ENCODE data around the gene PRDM7.
"Not testable (repeated sequence)": the region's sequence is repeated elsewhere in the genome, so short reads cannot be mapped to it uniquely, and the experiment has no call there.

GRCh38 chr16:90100790-90101189, 23.7 kb upstream of the PRDM7 start:
- TF ChIP-seq CTCF (IDR thresholded peaks at IDR 0.05; ENCODE audit: low read length); EZH2 (IDR thresholded peaks at IDR 0.05; ENCODE audit: borderline replicate concordance, low read length): not testable (repeated sequence)
